MM.1S (cell line): Measurements from ENCODE around the gene OTOP2.

Experiments used
- DNase-seq: peaks from one replicate; pipeline ENCODE4 v3.0.0-alpha.2; 2015
- H2AFZ ChIP-seq: fragments of 300-600 bp; sonication (generic); 2 replicates; pipeline ENCODE4 v1.6.0; 2016; ENCODE audit warnings: antibody characterized with exemption, low read length
- H3F3A ChIP-seq: fragments of 300-600 bp; sonication (generic); 2 replicates; pipeline ENCODE4 v1.6.1; 2016; ENCODE audit warnings: mild to moderate bottlenecking, antibody characterized with exemption, low read length, moderate library complexity, mixed read lengths; ENCODE audit not compliant: insufficient read depth
- H3K27ac ChIP-seq: fragments of 300-600 bp; sonication (generic); 2 replicates; pipeline ENCODE4 v1.5.1; 2016; ENCODE audit warnings: mild to moderate bottlenecking, low read length
- H3K27me3 ChIP-seq: fragments of 300-600 bp; sonication (generic); replicated peaks from 2 replicates; pipeline ENCODE4 v1.6.0; 2016; ENCODE audit warnings: low read length; ENCODE audit not compliant: insufficient read depth
- H3K36me3 ChIP-seq: fragments of 300-600 bp; sonication (generic); replicated peaks from 2 replicates; pipeline ENCODE4 v1.6.1; 2016; ENCODE audit warnings: mild to moderate bottlenecking, low read length, mixed read lengths; ENCODE audit not compliant: insufficient read depth
- H3K4me1 ChIP-seq: fragments of 300-600 bp; sonication (generic); 2 replicates; pipeline ENCODE4 v1.6.1; 2016; ENCODE audit warnings: low read length, mixed read lengths
- H3K4me2 ChIP-seq: fragments of 300-600 bp; sonication (generic); 2 replicates; pipeline ENCODE4 v1.6.0; 2016; ENCODE audit warnings: low read depth, low read length
- H3K4me3 ChIP-seq: fragments of 300-600 bp; sonication (generic); 2 replicates; pipeline ENCODE4 v1.5.1; 2016; ENCODE audit warnings: low read length, mixed read lengths
- H3K79me2 ChIP-seq: fragments of 300-600 bp; sonication (generic); 2 replicates; pipeline ENCODE4 v1.6.1; 2016; ENCODE audit warnings: mixed run types, low read length, mixed read lengths
- H3K9ac ChIP-seq: fragments of 300-600 bp; sonication (generic); 2 replicates; pipeline ENCODE4 v1.6.1; 2016; ENCODE audit warnings: low read length, mixed read lengths
- H3K9me2 ChIP-seq: fragments of 300-600 bp; sonication (generic); replicated peaks from 2 replicates; pipeline ENCODE4 v1.6.1; 2016; ENCODE audit warnings: mild to moderate bottlenecking, low read length, mixed read lengths; ENCODE audit not compliant: insufficient read depth
- H3K9me3 ChIP-seq: fragments of 300-600 bp; sonication (generic); replicated peaks from 2 replicates; pipeline ENCODE4 v1.6.1; 2016; ENCODE audit warnings: mild to moderate bottlenecking, low read length, mixed read lengths; ENCODE audit not compliant: insufficient read depth
- H4K20me1 ChIP-seq: fragments of 300-600 bp; sonication (generic); 2 replicates; pipeline ENCODE4 v1.6.1; 2016; ENCODE audit warnings: mild to moderate bottlenecking, low read length, moderate library complexity, mixed read lengths; ENCODE audit not compliant: insufficient read depth
- EZH2 ChIP-seq: fragments of 300-600 bp; sonication (generic); optimal IDR thresholded peaks from 2 replicates; pipeline ENCODE3; 2017; ENCODE audit warnings: low read depth, mild to moderate bottlenecking, antibody characterized with exemption, low read length, mixed read lengths
- EZH2phosphoT487 ChIP-seq: fragments of 300-600 bp; sonication (generic); IDR thresholded peaks from 2 replicates; pipeline ENCODE4 v1.6.1; 2018; ENCODE audit warnings: antibody characterized with exemption, low read length
- TF ChIP-seq, protein P1 (sequence below): fragments of 300-600 bp; sonication (generic); IDR thresholded peaks from 2 replicates; pipeline ENCODE4 v1.5.1; 2016; ENCODE audit warnings: antibody characterized with exemption, low read length, mixed read lengths

OTOP2 gene

DNA sequence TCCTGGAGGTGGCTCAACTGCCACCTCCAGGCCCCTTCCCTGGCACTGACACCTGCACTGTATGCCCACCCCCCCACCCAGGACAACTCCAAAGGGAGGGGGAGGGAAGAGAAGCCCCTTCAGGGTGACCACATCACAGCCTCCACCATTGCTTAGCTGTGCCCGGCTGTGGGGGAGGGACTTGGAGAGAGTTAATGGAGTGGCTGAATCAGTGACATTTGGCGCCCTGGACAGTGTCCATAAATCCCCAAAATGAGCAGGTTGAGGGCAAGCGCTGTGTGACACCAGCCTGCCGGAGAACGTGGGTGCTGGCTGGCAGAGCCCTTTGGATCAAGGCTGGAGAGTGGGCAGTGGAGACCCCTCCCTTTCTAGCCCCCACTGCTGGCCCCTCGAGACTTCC, 1.9 kb upstream of the OTOP2 start:
- Histone ChIP-seq H3K79me2 (no peaks in the 10 kb centered on the region), H3K27me3 (peaks cover 97% of the 10 kb centered on the region), H3K9me2 (no peaks in the 10 kb centered on the region), H3K4me1 (no peaks in the 10 kb centered on the region), H3K4me3 (no peak overlapping the region), H3K27ac (no peak overlapping the region), H4K20me1 (no peaks in the 10 kb centered on the region; the same call in 1 of the 2 replicates), H3F3A (no peaks in the 10 kb centered on the region), H3K4me2 (no peak overlapping the region), H3K36me3 (no peaks in the 10 kb centered on the region), H3K9ac (no peak overlapping the region), H2AFZ (no peak overlapping the region), H3K9me3 (no peaks in the 10 kb centered on the region)
- no peak for DNase-seq
- no peak for TF ChIP-seq EZH2phosphoT487
- no peak for TF ChIP-seq EZH2
- TF ChIP-seq, protein P1, sequence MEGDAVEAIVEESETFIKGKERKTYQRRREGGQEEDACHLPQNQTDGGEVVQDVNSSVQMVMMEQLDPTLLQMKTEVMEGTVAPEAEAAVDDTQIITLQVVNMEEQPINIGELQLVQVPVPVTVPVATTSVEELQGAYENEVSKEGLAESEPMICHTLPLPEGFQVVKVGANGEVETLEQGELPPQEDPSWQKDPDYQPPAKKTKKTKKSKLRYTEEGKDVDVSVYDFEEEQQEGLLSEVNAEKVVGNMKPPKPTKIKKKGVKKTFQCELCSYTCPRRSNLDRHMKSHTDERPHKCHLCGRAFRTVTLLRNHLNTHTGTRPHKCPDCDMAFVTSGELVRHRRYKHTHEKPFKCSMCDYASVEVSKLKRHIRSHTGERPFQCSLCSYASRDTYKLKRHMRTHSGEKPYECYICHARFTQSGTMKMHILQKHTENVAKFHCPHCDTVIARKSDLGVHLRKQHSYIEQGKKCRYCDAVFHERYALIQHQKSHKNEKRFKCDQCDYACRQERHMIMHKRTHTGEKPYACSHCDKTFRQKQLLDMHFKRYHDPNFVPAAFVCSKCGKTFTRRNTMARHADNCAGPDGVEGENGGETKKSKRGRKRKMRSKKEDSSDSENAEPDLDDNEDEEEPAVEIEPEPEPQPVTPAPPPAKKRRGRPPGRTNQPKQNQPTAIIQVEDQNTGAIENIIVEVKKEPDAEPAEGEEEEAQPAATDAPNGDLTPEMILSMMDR = no peak

DNA sequence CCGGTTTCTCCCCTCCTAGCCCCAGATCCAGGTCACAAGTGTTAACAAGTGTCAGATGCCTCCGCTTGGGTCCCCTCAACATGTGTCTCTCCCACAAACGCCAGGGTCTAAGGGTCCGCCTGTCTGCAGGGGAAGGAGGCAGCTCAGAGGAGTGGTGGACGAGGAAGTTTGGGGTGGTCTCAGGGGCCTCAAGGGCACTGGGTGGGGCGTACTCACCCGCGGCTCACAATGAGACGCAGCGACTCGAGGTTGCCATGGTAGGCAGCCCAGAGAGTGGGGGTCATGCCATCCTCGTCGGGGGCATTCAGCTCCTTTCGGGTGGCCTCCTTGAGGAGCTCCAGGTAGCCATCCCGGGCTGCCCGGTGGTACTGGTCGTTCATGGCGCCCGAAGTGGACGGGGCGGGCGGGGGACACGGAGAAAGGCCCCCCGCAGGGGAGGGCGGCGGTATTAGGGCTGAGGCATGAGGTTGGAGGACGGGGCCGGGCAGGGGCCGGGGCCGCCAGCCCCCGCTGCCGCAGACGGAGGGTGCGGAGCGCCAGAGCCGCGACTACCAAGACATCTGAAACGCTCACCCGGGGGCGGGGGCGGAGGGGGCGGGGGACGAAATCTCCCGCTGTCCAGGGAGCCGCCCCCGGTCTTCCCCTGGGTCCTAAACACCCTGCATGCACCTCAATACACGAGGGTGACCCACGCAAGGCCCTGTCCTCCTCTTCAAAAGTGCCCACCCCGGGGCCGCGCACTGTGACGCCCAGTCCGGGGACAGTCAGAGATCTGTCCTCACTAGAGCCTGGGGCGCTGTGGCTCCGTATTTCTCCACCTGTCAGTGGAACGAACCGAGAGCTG, 1.2 kb upstream of the OTOP2 start, which contains the start of gene USH1G:
USH1G (minus strand) TSS at position 562 of the 844 bp plus-strand sequence; CDS start at position 380, 182 bp downstream.
- Histone ChIP-seq H3K27me3 (peaks cover 97% of the 10 kb centered on the region), H3K4me2 (peak within 1 kb of the TSS; percentile 82; the same call in 1 of the 2 replicates), H3K9me2 (no peaks in the 10 kb centered on the region), H3K79me2 (no peaks in the 10 kb centered on the region), H4K20me1 (no peaks in the 10 kb centered on the region; the same call in 1 of the 2 replicates), H3K27ac (no peak within 1 kb of the TSS), H2AFZ (0 out of 2 replicates have a peak within 1 kb of the TSS, but pooled peaks have one; percentile 63), H3K4me3 (peak within 1 kb of the TSS; percentile 37; the same call in 1 of the 2 replicates), H3K9ac (no peak within 1 kb of the TSS), H3F3A (no peaks in the 10 kb centered on the region), H3K36me3 (no peaks in the 10 kb centered on the region), H3K9me3 (no peaks in the 10 kb centered on the region), H3K4me1 (no peaks in the 10 kb centered on the region)
- no peak for DNase-seq
- TF ChIP-seq EZH2phosphoT487 (no peak), EZH2 (peak; percentile 62)

DNA sequence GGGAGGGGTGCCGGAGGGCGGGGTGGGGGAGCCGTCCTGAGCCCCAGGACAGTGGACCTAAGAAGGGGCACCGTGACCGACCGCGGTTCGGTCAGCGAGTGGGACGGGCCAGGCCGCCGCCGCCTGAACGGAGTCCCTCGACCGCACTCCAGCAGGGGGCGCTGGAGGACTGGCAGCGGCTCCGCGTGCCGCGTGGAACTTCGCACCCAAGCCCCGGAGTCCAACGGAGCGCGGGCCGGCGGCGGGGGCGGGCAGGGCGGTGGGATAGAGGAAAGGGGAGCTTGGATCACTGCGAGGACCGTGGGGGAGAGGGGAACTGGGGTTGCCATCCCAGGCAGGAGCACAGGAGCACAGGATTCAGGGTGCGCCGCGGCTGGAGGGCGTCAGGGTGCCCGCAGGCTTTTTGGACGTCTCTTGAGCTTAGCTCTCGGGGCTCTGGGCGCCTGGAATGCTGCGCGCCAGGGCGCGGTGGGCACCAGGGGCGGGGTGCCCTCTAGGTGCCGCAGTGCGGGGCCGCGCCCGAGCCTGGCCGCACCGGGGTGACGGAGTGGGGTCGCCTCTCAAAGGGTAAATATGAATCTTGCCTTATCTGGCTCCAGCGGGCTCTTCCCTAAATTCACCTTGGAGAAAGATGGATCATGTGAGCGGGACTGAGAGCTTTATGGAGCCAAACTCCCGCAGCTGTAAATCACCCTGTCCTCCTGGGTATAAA, 379 bp upstream of the OTOP2 start:
- H3K36me3 ChIP-seq = no peaks in the 10 kb centered on the region
- H3K4me2 ChIP-seq = peak overlapping the region; percentile 82; the same call in 1 of the 2 replicates
- no peaks in the 10 kb centered on the region for H3K9me2 ChIP-seq
- TF ChIP-seq, protein P1 = peak; percentile 72
- TF ChIP-seq EZH2 = no peak
- H3K4me3 ChIP-seq = peak overlapping the region; percentile 37; the same call in 1 of the 2 replicates
- no peaks in the 10 kb centered on the region; the same call in 1 of the 2 replicates for H4K20me1 ChIP-seq
- peak; percentile 20 for DNase-seq
- peaks cover 98% of the 10 kb centered on the region for H3K27me3 ChIP-seq
- H3K9ac ChIP-seq = no peak overlapping the region
- no peaks in the 10 kb centered on the region for H3K79me2 ChIP-seq
- H3K4me1 ChIP-seq = no peaks in the 10 kb centered on the region
- H3F3A ChIP-seq = no peaks in the 10 kb centered on the region
- no peaks in the 10 kb centered on the region for H3K9me3 ChIP-seq
- H3K27ac ChIP-seq = no peak overlapping the region
- 0 out of 2 replicates have a peak overlapping the region, but pooled peaks have one; percentile 63 for H2AFZ ChIP-seq
